Glutamatergic neuron (in vitro differentiated cells): Measurements from ENCODE around the gene MFAP3. TPM values are rescaled to one million over a fixed set of nuclear protein-coding genes. Genes with fewer than 3 reads are reported as not detected.

Source experiments
- DNase-seq: peaks from one replicate; pipeline ENCODE4 v3.0.0; 2022
- H3K27ac Mint-ChIP-seq: one replicate; pipeline ENCODE4 v1.8.0; 2020; ENCODE audit warnings: mild to moderate bottlenecking, mixed read lengths, inconsistent platforms; ENCODE audit not compliant: unreplicated experiment
- H3K27me3 Mint-ChIP-seq: one replicate; pipeline ENCODE4 v1.8.0; 2020; ENCODE audit warnings: mild to moderate bottlenecking, moderate library complexity, mixed read lengths, inconsistent platforms; ENCODE audit not compliant: unreplicated experiment
- H3K36me3 Mint-ChIP-seq: one replicate; pipeline ENCODE4 v1.8.0; 2020; ENCODE audit warnings: mild to moderate bottlenecking, mixed read lengths, inconsistent platforms; ENCODE audit not compliant: unreplicated experiment
- H3K4me1 Mint-ChIP-seq: one replicate; pipeline ENCODE4 v1.8.0; 2020; ENCODE audit warnings: mild to moderate bottlenecking, low read depth, mixed read lengths, inconsistent platforms; ENCODE audit not compliant: unreplicated experiment
- H3K4me3 Mint-ChIP-seq: one replicate; pipeline ENCODE4 v1.8.0; 2020; ENCODE audit warnings: mild to moderate bottlenecking, mixed read lengths, inconsistent platforms; ENCODE audit not compliant: unreplicated experiment
- H3K9me3 Mint-ChIP-seq: one replicate; pipeline ENCODE4 v1.8.0; 2020; ENCODE audit warnings: mild to moderate bottlenecking, moderate library complexity, mixed read lengths, inconsistent platforms; ENCODE audit not compliant: unreplicated experiment
- CTCF ChIP-seq: fragments of 200-600 bp; sonication (generic); IDR thresholded peaks from one replicate; pipeline ENCODE4 v1.5.0; 2021; ENCODE audit not compliant: partially characterized antibody, unreplicated experiment
- total RNA-seq: library from RNA; stranded (reverse); fragmentation: NEBNext Ultra II Directional; extraction: Animal tissue kit (Norgen Biotek cat#: 25700); gene quantifications from one replicate; pipeline ENCODE4 v1.2.1, GENCODE V29; 2021; ENCODE audit not compliant: unreplicated experiment

MFAP3 gene
- total RNA-seq, 1 donor from 2014 or later = 45.3 TPM

- peaks cover 9% of the 10 kb centered on the region for H3K27me3 Mint-ChIP-seq
- H3K27ac Mint-ChIP-seq = no peak overlapping the region
- no peak for TF ChIP-seq CTCF
- H3K4me1 Mint-ChIP-seq = peaks cover 16% of the 10 kb centered on the region
- H3K9me3 Mint-ChIP-seq = peaks cover 4% of the 10 kb centered on the region
- H3K36me3 Mint-ChIP-seq = peaks cover 5% of the 10 kb centered on the region
- no peak overlapping the region for H3K4me3 Mint-ChIP-seq
- DNase-seq = no peak
Measured at GRCh38 chr5:154086641-154087040, 47.9 kb downstream of the MFAP3 start.

GRCh38 chr5:154087260-154087659 lies 48.5 kb downstream of the MFAP3 start:
- Mint-ChIP-seq H3K4me3 (no peak overlapping the region), H3K36me3 (peaks cover 5% of the 10 kb centered on the region), H3K4me1 (peaks cover 11% of the 10 kb centered on the region), H3K27me3 (peaks cover 5% of the 10 kb centered on the region), H3K27ac (no peak overlapping the region), H3K9me3 (no peaks in the 10 kb centered on the region)
- DNase-seq = no peak
- TF ChIP-seq CTCF = no peak

GRCh38 chr5:154088801-154089200 lies 50.0 kb downstream of the MFAP3 start:
- peaks cover 5% of the 10 kb centered on the region for H3K27me3 Mint-ChIP-seq
- H3K9me3 Mint-ChIP-seq = no peaks in the 10 kb centered on the region
- H3K27ac Mint-ChIP-seq = no peak overlapping the region
- no peak for DNase-seq
- peaks cover 5% of the 10 kb centered on the region for H3K36me3 Mint-ChIP-seq
- no peak overlapping the region for H3K4me3 Mint-ChIP-seq
- peaks cover 19% of the 10 kb centered on the region for H3K4me1 Mint-ChIP-seq
- TF ChIP-seq CTCF = no peak

GRCh38 chr5:154090656-154091055 lies 51.9 kb downstream of the MFAP3 start:
- Mint-ChIP-seq H3K27ac (no peak overlapping the region), H3K9me3 (no peaks in the 10 kb centered on the region), H3K4me3 (no peak overlapping the region), H3K36me3 (peaks cover 5% of the 10 kb centered on the region), H3K27me3 (peaks cover 2% of the 10 kb centered on the region), H3K4me1 (peaks cover 16% of the 10 kb centered on the region)
- no peak for DNase-seq
- TF ChIP-seq CTCF = no peak

- Mint-ChIP-seq H3K4me1 (peaks cover 11% of the 10 kb centered on the region), H3K4me3 (no peak overlapping the region), H3K9me3 (no peaks in the 10 kb centered on the region), H3K36me3 (peaks cover 5% of the 10 kb centered on the region), H3K27me3 (peaks cover 2% of the 10 kb centered on the region), H3K27ac (no peak overlapping the region)
- DNase-seq = no peak
- TF ChIP-seq CTCF = no peak
Measured at GRCh38 chr5:154092356-154093141, 53.8 kb downstream of the MFAP3 start.
